NOMO-1 (cell line): ENCODE data around the gene RMC1.
"Not testable (repeated sequence)": the region's sequence is repeated elsewhere in the genome, so short reads cannot be mapped to it uniquely, and the experiment has no call there.

Source experiments
- DNase-seq, 2 experiments: peaks; one replicate each; lab custom pipeline; 2025; ENCODE audit not compliant: unreplicated experiment in 2 of 2; lab: John Stamatoyannopoulos, UW

The RMC1 gene

GRCh38 chr18:23503038-23503962, at the start of gene RMC1:
RMC1 (plus strand) TSS chr18:23503511; CDS start chr18:23503619, 108 bp downstream.
- DNase-seq = peak; percentile 74 to 92

- peak in 1 of 2 experiments; percentile 18 for DNase-seq
Measured at GRCh38 chr18:23453680-23454058, 49.6 kb upstream of the RMC1 start.

GRCh38 chr18:23456835-23457234, 46.5 kb upstream of the RMC1 start:
- DNase-seq = no peak

- DNase-seq = no peak
Measured at GRCh38 chr18:23458830-23459529, 44.3 kb upstream of the RMC1 start.

- no peak for DNase-seq
Measured at GRCh38 chr18:23459530-23459921, 43.8 kb upstream of the RMC1 start.

- no peak for DNase-seq
Measured at GRCh38 chr18:23460285-23461273, 42.7 kb upstream of the RMC1 start.

- DNase-seq = no peak
Measured at GRCh38 chr18:23462876-23463275, 40.4 kb upstream of the RMC1 start.

GRCh38 chr18:23468753-23469459, 34.4 kb upstream of the RMC1 start:
- no peak for DNase-seq

- DNase-seq = no peak
Measured at GRCh38 chr18:23470620-23471387, 32.5 kb upstream of the RMC1 start.

- no peak for DNase-seq
Measured at GRCh38 chr18:23471486-23471885, 31.8 kb upstream of the RMC1 start.

- peak; percentile 63 to 94 for DNase-seq
Measured at GRCh38 chr18:23479829-23480505, 23.3 kb upstream of the RMC1 start.

GRCh38 chr18:23484561-23485182, 18.6 kb upstream of the RMC1 start:
- no peak for DNase-seq

GRCh38 chr18:23485386-23485785, 17.9 kb upstream of the RMC1 start:
- DNase-seq = no peak

GRCh38 chr18:23487738-23488570, 15.4 kb upstream of the RMC1 start:
- peak in 1 of 2 experiments; percentile 33 for DNase-seq

GRCh38 chr18:23489586-23489985, 13.7 kb upstream of the RMC1 start:
- DNase-seq = not testable (repeated sequence)

- DNase-seq = no peak
Measured at GRCh38 chr18:23493654-23494053, 9.7 kb upstream of the RMC1 start.

GRCh38 chr18:23494992-23495391, 8.3 kb upstream of the RMC1 start:
- DNase-seq = no peak
